Measurements from ENCODE around the gene ACVRL1.

Gene ACVRL1

GRCh38 chr12:51932218-51933076 lies 25.1 kb downstream of the ACVRL1 start:
- Histone ChIP-seq H3K9ac (ENCODE audit: low read length) (no peak overlapping the region), H3K9me3 (ENCODE audit: low read length) (no peaks in the 10 kb centered on the region), H3K36me3 (ENCODE audit: insufficient read depth, low read length) (no peaks in the 10 kb centered on the region), H3K27ac (ENCODE audit: low read depth, low read length, poor library complexity, severe bottlenecking) (no peak overlapping the region), H3K4me3 (ENCODE audit: low read depth, low read length, poor library complexity, severe bottlenecking) (no peak overlapping the region), H2AFZ (ENCODE audit: low read length) (no peak overlapping the region), H3K4me2 (ENCODE audit: low read length) (no peak overlapping the region), H3K27me3 (ENCODE audit: insufficient read depth, low read length) (no peaks in the 10 kb centered on the region), H3F3A (ENCODE audit: insufficient read depth, low read length) (no peaks in the 10 kb centered on the region), H3K79me2 (ENCODE audit: insufficient read depth, low read length) (no peaks in the 10 kb centered on the region), H3K4me1 (ENCODE audit: insufficient read depth, low read length, severe bottlenecking) (no peaks in the 10 kb centered on the region), H3K9me2 (ENCODE audit: low read depth, low read length) (no peaks in the 10 kb centered on the region), H4K20me1 (ENCODE audit: insufficient read depth, low read length) (no peaks in the 10 kb centered on the region)
- TF ChIP-seq EZH2 (IDR thresholded peaks at IDR 0.05; ENCODE audit: borderline replicate concordance, low read length) = no peak
- TF ChIP-seq, protein P1, sequence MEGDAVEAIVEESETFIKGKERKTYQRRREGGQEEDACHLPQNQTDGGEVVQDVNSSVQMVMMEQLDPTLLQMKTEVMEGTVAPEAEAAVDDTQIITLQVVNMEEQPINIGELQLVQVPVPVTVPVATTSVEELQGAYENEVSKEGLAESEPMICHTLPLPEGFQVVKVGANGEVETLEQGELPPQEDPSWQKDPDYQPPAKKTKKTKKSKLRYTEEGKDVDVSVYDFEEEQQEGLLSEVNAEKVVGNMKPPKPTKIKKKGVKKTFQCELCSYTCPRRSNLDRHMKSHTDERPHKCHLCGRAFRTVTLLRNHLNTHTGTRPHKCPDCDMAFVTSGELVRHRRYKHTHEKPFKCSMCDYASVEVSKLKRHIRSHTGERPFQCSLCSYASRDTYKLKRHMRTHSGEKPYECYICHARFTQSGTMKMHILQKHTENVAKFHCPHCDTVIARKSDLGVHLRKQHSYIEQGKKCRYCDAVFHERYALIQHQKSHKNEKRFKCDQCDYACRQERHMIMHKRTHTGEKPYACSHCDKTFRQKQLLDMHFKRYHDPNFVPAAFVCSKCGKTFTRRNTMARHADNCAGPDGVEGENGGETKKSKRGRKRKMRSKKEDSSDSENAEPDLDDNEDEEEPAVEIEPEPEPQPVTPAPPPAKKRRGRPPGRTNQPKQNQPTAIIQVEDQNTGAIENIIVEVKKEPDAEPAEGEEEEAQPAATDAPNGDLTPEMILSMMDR (IDR thresholded peaks at IDR 0.05; ENCODE audit: low read length) = no peak

GRCh38 chr12:51934080-51934479 lies 26.8 kb downstream of the ACVRL1 start:
- no peaks in the 10 kb centered on the region for H3K9me2 ChIP-seq (ENCODE audit: low read depth, low read length)
- no peaks in the 10 kb centered on the region for H4K20me1 ChIP-seq (ENCODE audit: insufficient read depth, low read length)
- no peaks in the 10 kb centered on the region for H3K4me1 ChIP-seq (ENCODE audit: insufficient read depth, low read length, severe bottlenecking)
- TF ChIP-seq EZH2 (IDR thresholded peaks at IDR 0.05; ENCODE audit: borderline replicate concordance, low read length) = no peak
- TF ChIP-seq, protein P1 (IDR thresholded peaks at IDR 0.05; ENCODE audit: low read length) = no peak
- no peaks in the 10 kb centered on the region for H3F3A ChIP-seq (ENCODE audit: insufficient read depth, low read length)
- H2AFZ ChIP-seq (ENCODE audit: low read length) = no peak overlapping the region
- no peaks in the 10 kb centered on the region for H3K36me3 ChIP-seq (ENCODE audit: insufficient read depth, low read length)
- no peaks in the 10 kb centered on the region for H3K79me2 ChIP-seq (ENCODE audit: insufficient read depth, low read length)
- H3K27me3 ChIP-seq (ENCODE audit: insufficient read depth, low read length) = no peaks in the 10 kb centered on the region; the same call in 1 of the 2 replicates
- H3K9ac ChIP-seq (ENCODE audit: low read length) = no peak overlapping the region
- H3K9me3 ChIP-seq (ENCODE audit: low read length) = no peaks in the 10 kb centered on the region
- no peak overlapping the region for H3K4me3 ChIP-seq (ENCODE audit: low read depth, low read length, poor library complexity, severe bottlenecking)
- H3K27ac ChIP-seq (ENCODE audit: low read depth, low read length, poor library complexity, severe bottlenecking) = no peak overlapping the region
- H3K4me2 ChIP-seq (ENCODE audit: low read length) = no peak overlapping the region

DNA sequence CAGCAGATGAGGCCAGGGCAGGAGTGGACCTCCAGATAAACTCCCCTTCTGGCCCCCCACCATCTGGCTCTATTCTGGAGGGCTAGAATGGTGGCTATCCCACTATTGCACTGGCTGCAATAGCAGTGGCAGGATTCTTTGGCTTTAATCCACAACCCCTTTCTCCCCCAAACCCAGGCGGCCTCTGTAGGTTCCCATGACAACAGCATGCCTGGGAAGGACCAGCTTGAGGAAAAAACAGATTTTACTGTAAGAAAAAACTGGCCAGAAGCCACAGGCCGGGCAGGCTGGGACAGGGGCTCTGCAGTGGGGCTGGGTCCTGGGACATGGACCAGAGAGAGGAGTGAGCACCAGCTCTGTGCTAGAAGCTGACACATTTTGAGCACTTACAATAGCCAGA lies 30.6 kb downstream of the ACVRL1 start:
- Histone ChIP-seq H3K79me2 (ENCODE audit: insufficient read depth, low read length) (no peaks in the 10 kb centered on the region), H3K27ac (ENCODE audit: low read depth, low read length, poor library complexity, severe bottlenecking) (no peak overlapping the region)

More for the DNA sequence above, 30.6 kb downstream of the ACVRL1 start:
- H3K4me1 ChIP-seq (ENCODE audit: insufficient read depth, low read length, severe bottlenecking) = no peaks in the 10 kb centered on the region
- H4K20me1 ChIP-seq (ENCODE audit: insufficient read depth, low read length) = no peaks in the 10 kb centered on the region
- H3K9me2 ChIP-seq (ENCODE audit: low read depth, low read length) = no peaks in the 10 kb centered on the region
- no peak for TF ChIP-seq EZH2 (IDR thresholded peaks at IDR 0.05; ENCODE audit: borderline replicate concordance, low read length)
- TF ChIP-seq, protein P1 (IDR thresholded peaks at IDR 0.05; ENCODE audit: low read length) = no peak
- H3K9ac ChIP-seq (ENCODE audit: low read length) = no peak overlapping the region
- H3F3A ChIP-seq (ENCODE audit: insufficient read depth, low read length) = no peaks in the 10 kb centered on the region
- H3K4me3 ChIP-seq (ENCODE audit: low read depth, low read length, poor library complexity, severe bottlenecking) = no peak overlapping the region
- H3K4me2 ChIP-seq (ENCODE audit: low read length) = no peak overlapping the region
- H3K27me3 ChIP-seq (ENCODE audit: insufficient read depth, low read length) = no peaks in the 10 kb centered on the region; the same call in 1 of the 2 replicates
- no peaks in the 10 kb centered on the region for H3K9me3 ChIP-seq (ENCODE audit: low read length)
- no peak overlapping the region for H2AFZ ChIP-seq (ENCODE audit: low read length)
- no peaks in the 10 kb centered on the region for H3K36me3 ChIP-seq (ENCODE audit: insufficient read depth, low read length)

All from OCI-LY1 (cell line).